Gastrocnemius medialis (tissue), 4 donors: ENCODE results near the gene DDX39A. TPM values are rescaled to one million over a fixed set of nuclear protein-coding genes. Genes with fewer than 3 reads are reported as not detected.
"Not testable (repeated sequence)": the region's sequence is repeated elsewhere in the genome, so short reads cannot be mapped to it uniquely, and the experiment has no call there.

Experiments
- ATAC-seq, 2 donors: fragments of 150-250 bp; one replicate each; pipeline ENCODE4 v1.9.1; 2016
- DNase-seq, 2 donors: peaks; one replicate each; pipeline ENCODE4 v3.0.0-alpha.2; 2019
- H3K27ac ChIP-seq, 4 donors: fragments of 200-600 bp; sonication (generic); 1 replicate in 1 of 4; 2 replicates in 3 of 4; pipeline ENCODE4 v1.5.1; 2016 to 2018; ENCODE audit warnings: mild to moderate bottlenecking in 2 of 4, moderate library complexity in 1 of 4
- H3K27me3 ChIP-seq, 3 donors: fragments of 200-600 bp; sonication (generic) in 2 of 3; 1 replicate in 1 of 3; 2 replicates in 2 of 3; pipeline versions ENCODE4 v1.5.1 to v1.6.0; 2016 to 2019; ENCODE audit warnings: mild to moderate bottlenecking in 1 of 3, moderate library complexity in 1 of 3
- H3K36me3 ChIP-seq, 2 donors: fragments of 200-600 bp; sonication (generic) in 1 of 2; one replicate each; pipeline ENCODE4 v1.5.1; 2017 to 2018
- H3K4me1 ChIP-seq, 2 donors: fragments of 200-600 bp; sonication (generic) in 1 of 2; one replicate each; pipeline ENCODE4 v1.5.1; 2016 to 2017; ENCODE audit warnings: mild to moderate bottlenecking in 2 of 2
- H3K4me3 ChIP-seq, 4 donors: fragments of 200-600 bp; sonication (generic) in 3 of 4; 1 replicate in 1 of 4; 2 replicates in 3 of 4; pipeline ENCODE4 v1.5.1; 2016 to 2019; ENCODE audit warnings: mild to moderate bottlenecking in 2 of 4
- H3K9me3 ChIP-seq, 3 donors: fragments of 200-600 bp; sonication (generic) in 2 of 3; 1 replicate in 1 of 3; 2 replicates in 2 of 3; pipeline ENCODE4 v1.5.1; 2016 to 2019
- POLR2A ChIP-seq, 2 donors: fragments of 450-650 bp; IDR thresholded peaks; one replicate each; pipeline ENCODE4 v1.6.1; 2017; ENCODE audit warnings: antibody characterized with exemption in 2 of 2, mild to moderate bottlenecking in 2 of 2, moderate library complexity in 2 of 2
- in situ Hi-C, 4 donors: fragments of 200-750 bp; cut with MboI; loops; one replicate each; pipeline versions ENCODE4 v1.15.0 to v1.8.0; 2017; ENCODE audit warnings: low sequenced_read_pairs in 4 of 4
- intact Hi-C: fragments of 100-400 bp; cut with DNase I; formaldehyde crosslinking; loops from one replicate; pipeline ENCODE4 v1.15.1; 2023; ENCODE audit warnings: low total_unique reads
- total RNA-seq, 4 donors: library from RNA; depleted of rRNA; stranded (reverse); fragments of >200 nt; gene quantifications; one replicate each; pipeline versions ENCODE4 v1.1.0 to v1.2.3, GENCODE V29; 2016
- TF ChIP-seq, protein P1 (sequence below), 5 experiments: fragments of 450-650 bp in 3 of 5; fragments of 200-600 bp in 2 of 5; sonication (generic) in 2 of 5; IDR thresholded peaks in 4 of 5; conservative IDR thresholded peaks in 1 of 5; 1 replicate in 4 of 5; 2 replicates in 1 of 5; pipeline ENCODE4 v1.5.1; 2016 to 2019; ENCODE audit warnings: antibody characterized with exemption in 5 of 5, mild to moderate bottlenecking in 3 of 5, moderate library complexity in 3 of 5

Gene DDX39A
- total RNA-seq, 4 donors from 2014 or later, result 23.9 to 59.2 (median 41.3) TPM

GRCh38 chr19:14460935-14461334 lies 41.8 kb upstream of the DDX39A start:
- Histone ChIP-seq H3K36me3 (peaks cover 0 to 48% of the 10 kb centered on the region in 2 donors), H3K4me3 (no peak overlapping the region), H3K4me1 (no peaks in the 10 kb centered on the region), H3K9me3 (no peaks in the 10 kb centered on the region), H3K27me3 (no peaks in the 10 kb centered on the region), H3K27ac (no peak overlapping the region)
- no peak for ATAC-seq
- TF ChIP-seq, protein P1, sequence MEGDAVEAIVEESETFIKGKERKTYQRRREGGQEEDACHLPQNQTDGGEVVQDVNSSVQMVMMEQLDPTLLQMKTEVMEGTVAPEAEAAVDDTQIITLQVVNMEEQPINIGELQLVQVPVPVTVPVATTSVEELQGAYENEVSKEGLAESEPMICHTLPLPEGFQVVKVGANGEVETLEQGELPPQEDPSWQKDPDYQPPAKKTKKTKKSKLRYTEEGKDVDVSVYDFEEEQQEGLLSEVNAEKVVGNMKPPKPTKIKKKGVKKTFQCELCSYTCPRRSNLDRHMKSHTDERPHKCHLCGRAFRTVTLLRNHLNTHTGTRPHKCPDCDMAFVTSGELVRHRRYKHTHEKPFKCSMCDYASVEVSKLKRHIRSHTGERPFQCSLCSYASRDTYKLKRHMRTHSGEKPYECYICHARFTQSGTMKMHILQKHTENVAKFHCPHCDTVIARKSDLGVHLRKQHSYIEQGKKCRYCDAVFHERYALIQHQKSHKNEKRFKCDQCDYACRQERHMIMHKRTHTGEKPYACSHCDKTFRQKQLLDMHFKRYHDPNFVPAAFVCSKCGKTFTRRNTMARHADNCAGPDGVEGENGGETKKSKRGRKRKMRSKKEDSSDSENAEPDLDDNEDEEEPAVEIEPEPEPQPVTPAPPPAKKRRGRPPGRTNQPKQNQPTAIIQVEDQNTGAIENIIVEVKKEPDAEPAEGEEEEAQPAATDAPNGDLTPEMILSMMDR (IDR thresholded peaks at IDR 0.05 in 4 of 5, conservative IDR thresholded peaks at IDR 0.05 in 1 of 5), result no peak
- TF ChIP-seq POLR2A (IDR thresholded peaks at IDR 0.05), result no peak
- DNase-seq, result no peak
- intact Hi-C loops (no loop called here), in situ Hi-C loops (no loop called here)

GRCh38 chr19:14459703-14460102 lies 40.6 kb upstream of the DDX39A start:
- in situ Hi-C loops, result no loop called here
- no peak for DNase-seq
- no peaks in the 10 kb centered on the region for H3K9me3 ChIP-seq
- peaks cover 0 to 35% of the 10 kb centered on the region in 2 donors for H3K36me3 ChIP-seq
- no peak for TF ChIP-seq POLR2A (IDR thresholded peaks at IDR 0.05)
- TF ChIP-seq, protein P1 (IDR thresholded peaks at IDR 0.05 in 4 of 5, conservative IDR thresholded peaks at IDR 0.05 in 1 of 5), result no peak
- no peak overlapping the region for H3K4me3 ChIP-seq
- intact Hi-C loops, result no loop called here
- no peaks in the 10 kb centered on the region for H3K4me1 ChIP-seq
- H3K27ac ChIP-seq, result no peak overlapping the region
- no peak for ATAC-seq
- no peaks in the 10 kb centered on the region for H3K27me3 ChIP-seq

- in situ Hi-C loops, H3K4me1 ChIP-seq, intact Hi-C loops, H3K27me3 ChIP-seq, H3K4me3 ChIP-seq, H3K9me3 ChIP-seq, H3K27ac ChIP-seq, ATAC-seq, DNase-seq: not testable (repeated sequence)
- H3K36me3 ChIP-seq, result peaks cover 0 to 56% of the 10 kb centered on the region in 2 donors
These were observed 33.2 kb upstream of the DDX39A start for GRCh38 chr19:14452303-14452702.

- intact Hi-C loops (no loop called here), in situ Hi-C loops (no loop called here)
- H3K9me3 ChIP-seq, result no peaks in the 10 kb centered on the region
- H3K4me3 ChIP-seq, result no peak overlapping the region
- no peaks in the 10 kb centered on the region for H3K27me3 ChIP-seq
- DNase-seq (no peak), ATAC-seq (no peak)
- no peak for TF ChIP-seq POLR2A (IDR thresholded peaks at IDR 0.05)
- TF ChIP-seq, protein P1 (IDR thresholded peaks at IDR 0.05 in 4 of 5, conservative IDR thresholded peaks at IDR 0.05 in 1 of 5), result no peak
- no peaks in the 10 kb centered on the region for H3K4me1 ChIP-seq
- H3K27ac ChIP-seq, result no peak overlapping the region
- H3K36me3 ChIP-seq, result peaks cover 0 to 70% of the 10 kb centered on the region in 2 donors
These were observed 31.7 kb upstream of the DDX39A start for GRCh38 chr19:14450876-14451275.

- H3K27ac ChIP-seq, result no peak overlapping the region
- no peaks in the 10 kb centered on the region for H3K9me3 ChIP-seq
- H3K4me3 ChIP-seq, result no peak overlapping the region
- no peaks in the 10 kb centered on the region for H3K4me1 ChIP-seq
- TF ChIP-seq POLR2A (IDR thresholded peaks at IDR 0.05), result no peak
- in situ Hi-C loops, result no loop called here
- H3K27me3 ChIP-seq, result no peaks in the 10 kb centered on the region
- ATAC-seq (no peak), DNase-seq (no peak)
- H3K36me3 ChIP-seq, result peaks cover 0 to 76% of the 10 kb centered on the region in 2 donors
- intact Hi-C loops, result no loop called here
These were observed 31.2 kb upstream of the DDX39A start for GRCh38 chr19:14450168-14450874.

- intact Hi-C loops, result no loop called here
- no peak overlapping the region for H3K27ac ChIP-seq
- in situ Hi-C loops, result no loop called here
- H3K4me3 ChIP-seq, result no peak overlapping the region
- ATAC-seq (no peak), DNase-seq (no peak)
- peaks cover 0 to 86% of the 10 kb centered on the region in 2 donors for H3K36me3 ChIP-seq
- H3K27me3 ChIP-seq, result no peaks in the 10 kb centered on the region
- TF ChIP-seq POLR2A (IDR thresholded peaks at IDR 0.05), result no peak
- TF ChIP-seq, protein P1 (IDR thresholded peaks at IDR 0.05 in 4 of 5, conservative IDR thresholded peaks at IDR 0.05 in 1 of 5), result no peak
- H3K9me3 ChIP-seq, result no peaks in the 10 kb centered on the region
- H3K4me1 ChIP-seq, result no peaks in the 10 kb centered on the region
These were observed 30.2 kb upstream of the DDX39A start for GRCh38 chr19:14449321-14449720.
